ENCODE measurements around the gene NASP.
"Not testable (repeated sequence)": the region's sequence is repeated elsewhere in the genome, so short reads cannot be mapped to it uniquely, and the experiment has no call there.

The NASP gene

GRCh38 chr1:45569571-45569961 is 14.3 kb upstream of the NASP start:
- DNase-seq (ENCODE audit: low spot score): no peak
- FAIRE-seq: no peak

- FAIRE-seq (peak; percentile 30), DNase-seq (ENCODE audit: low spot score) (peak; percentile 68)
Measured at GRCh38 chr1:45569962-45570581, 13.8 kb upstream of the NASP start.

GRCh38 chr1:45570631-45571030 is 13.2 kb upstream of the NASP start:
- DNase-seq (ENCODE audit: low spot score): no peak
- FAIRE-seq: no peak

- DNase-seq (ENCODE audit: low spot score) (no peak), FAIRE-seq (no peak)
Measured at GRCh38 chr1:45573231-45573804, 10.5 kb upstream of the NASP start.

- FAIRE-seq (no peak), DNase-seq (ENCODE audit: low spot score) (no peak)
Measured at GRCh38 chr1:45574105-45574626, 9.7 kb upstream of the NASP start.

- FAIRE-seq (peak; percentile 90), DNase-seq (ENCODE audit: low spot score) (peak; percentile 94)
Measured at GRCh38 chr1:45583264-45583665, 576 bp upstream of the NASP start.

GRCh38 chr1:45584351-45585109 is 689 bp downstream of the NASP start:
- DNase-seq (ENCODE audit: low spot score) (peak; percentile 66), FAIRE-seq (no peak)

- DNase-seq (ENCODE audit: low spot score): no peak
- no peak for FAIRE-seq
Measured at GRCh38 chr1:45585110-45585426, 1.2 kb downstream of the NASP start.

DNA sequence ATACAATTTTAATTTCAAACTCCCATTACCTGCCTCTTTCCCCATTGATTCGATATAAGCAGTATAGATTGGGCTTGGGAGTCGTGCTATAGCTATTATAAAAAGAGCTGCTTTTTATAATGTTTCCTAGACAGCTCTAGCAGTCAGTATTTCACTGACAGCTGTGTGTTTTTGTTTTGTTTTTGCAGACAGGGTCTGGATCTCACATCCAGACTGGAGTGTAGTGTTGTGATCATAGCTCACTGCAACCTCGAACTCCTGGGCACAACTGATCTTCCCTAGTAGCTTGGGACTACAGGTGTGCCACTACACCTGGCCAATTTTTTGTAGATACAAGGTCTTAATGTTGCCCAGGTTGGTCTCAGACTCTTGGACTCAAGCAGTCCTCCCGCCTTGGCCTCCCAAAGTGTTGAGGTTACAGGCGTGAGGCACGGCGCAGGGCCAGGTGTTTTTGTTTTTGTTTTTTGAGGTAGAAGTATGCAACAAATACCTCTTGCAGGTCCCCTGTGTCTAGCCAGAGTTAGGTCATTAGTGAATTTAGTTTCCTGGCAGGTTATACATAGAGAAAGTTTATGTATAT is 1.7 kb downstream of the NASP start:
- no peak for FAIRE-seq

DNA sequence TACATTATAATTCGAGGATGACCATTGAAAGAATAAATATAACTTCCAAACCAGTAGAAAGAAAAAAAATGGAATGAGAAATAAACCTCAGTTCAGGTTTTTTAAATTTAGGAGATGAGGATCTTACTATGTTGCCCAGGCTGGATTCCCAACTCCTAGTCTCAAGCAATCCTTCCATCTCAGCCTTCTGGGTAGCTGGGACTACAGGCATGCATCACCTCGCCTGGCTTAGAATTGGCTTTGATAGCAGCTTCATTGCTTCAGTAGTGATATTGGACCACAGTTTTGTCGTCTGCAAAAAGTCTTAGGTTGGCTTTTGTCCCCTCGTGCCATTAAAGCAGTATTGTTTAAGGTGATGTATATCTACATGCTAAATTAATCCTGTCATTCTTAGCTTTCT is 2.9 kb downstream of the NASP start:
- DNase-seq (ENCODE audit: low spot score) (no peak), FAIRE-seq (no peak)

More for the DNA sequence above, 1.7 kb downstream of the NASP start:
- no peak for DNase-seq (ENCODE audit: low spot score)

- DNase-seq (ENCODE audit: low spot score) (peak; percentile 29), FAIRE-seq (peak; percentile 40)
Measured at GRCh38 chr1:45589861-45590260, 6.0 kb downstream of the NASP start.

DNA sequence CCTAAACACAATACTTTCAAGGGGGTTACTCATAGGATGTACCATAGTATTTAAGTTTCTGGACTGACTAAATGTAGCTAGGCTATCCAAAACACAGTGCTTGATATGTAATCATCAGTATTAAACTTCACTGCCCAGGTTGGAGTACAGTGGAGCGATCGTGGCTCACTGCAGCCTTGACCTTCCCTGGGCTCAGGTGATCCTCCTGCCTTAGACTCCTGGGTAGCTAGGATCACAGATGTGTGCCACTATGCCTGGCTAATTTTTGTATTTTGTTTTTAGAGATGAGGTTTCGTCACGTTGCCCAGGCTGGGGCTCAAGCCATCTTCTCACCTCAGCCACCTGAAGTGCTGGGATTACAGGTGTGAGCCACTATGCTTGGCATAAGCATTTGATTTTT is 10.6 kb downstream of the NASP start:
- DNase-seq (ENCODE audit: low spot score): no peak
- FAIRE-seq: no peak

GRCh38 chr1:45596765-45597164 is 12.9 kb downstream of the NASP start:
- DNase-seq (ENCODE audit: low spot score); FAIRE-seq: not testable (repeated sequence)

GRCh38 chr1:45604239-45604638 is 20.4 kb downstream of the NASP start:
- DNase-seq (ENCODE audit: low spot score): no peak
- no peak for FAIRE-seq

DNA sequence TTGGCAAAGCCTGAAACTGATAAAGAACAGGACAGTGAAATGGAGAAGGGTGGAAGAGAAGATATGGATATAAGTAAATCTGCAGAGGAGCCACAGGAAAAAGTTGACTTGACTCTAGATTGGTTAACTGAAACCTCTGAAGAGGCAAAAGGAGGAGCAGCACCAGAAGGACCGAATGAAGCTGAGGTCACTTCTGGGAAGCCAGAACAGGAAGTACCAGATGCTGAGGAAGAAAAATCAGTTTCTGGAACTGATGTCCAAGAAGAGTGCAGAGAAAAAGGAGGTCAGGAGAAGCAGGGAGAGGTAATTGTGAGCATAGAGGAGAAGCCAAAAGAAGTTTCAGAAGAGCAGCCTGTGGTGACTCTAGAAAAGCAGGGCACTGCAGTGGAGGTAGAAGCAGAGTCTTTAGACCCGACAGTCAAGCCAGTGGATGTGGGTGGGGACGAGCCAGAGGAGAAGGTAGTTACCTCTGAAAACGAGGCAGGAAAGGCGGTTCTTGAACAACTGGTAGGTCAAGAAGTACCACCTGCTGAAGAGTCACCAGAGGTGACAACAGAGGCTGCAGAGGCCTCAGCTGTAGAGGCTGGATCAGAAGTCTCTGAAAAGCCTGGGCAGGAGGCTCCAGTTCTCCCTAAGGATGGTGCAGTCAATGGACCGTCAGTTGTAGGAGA is 23.7 kb downstream of the NASP start:
- FAIRE-seq: no peak
- DNase-seq (ENCODE audit: low spot score): no peak

GRCh38 chr1:45608175-45609156 is 24.6 kb downstream of the NASP start:
- no peak for DNase-seq (ENCODE audit: low spot score)
- FAIRE-seq: no peak

- DNase-seq (ENCODE audit: low spot score): no peak
- FAIRE-seq: no peak
Measured at GRCh38 chr1:45610589-45611226, 26.9 kb downstream of the NASP start.

DNA sequence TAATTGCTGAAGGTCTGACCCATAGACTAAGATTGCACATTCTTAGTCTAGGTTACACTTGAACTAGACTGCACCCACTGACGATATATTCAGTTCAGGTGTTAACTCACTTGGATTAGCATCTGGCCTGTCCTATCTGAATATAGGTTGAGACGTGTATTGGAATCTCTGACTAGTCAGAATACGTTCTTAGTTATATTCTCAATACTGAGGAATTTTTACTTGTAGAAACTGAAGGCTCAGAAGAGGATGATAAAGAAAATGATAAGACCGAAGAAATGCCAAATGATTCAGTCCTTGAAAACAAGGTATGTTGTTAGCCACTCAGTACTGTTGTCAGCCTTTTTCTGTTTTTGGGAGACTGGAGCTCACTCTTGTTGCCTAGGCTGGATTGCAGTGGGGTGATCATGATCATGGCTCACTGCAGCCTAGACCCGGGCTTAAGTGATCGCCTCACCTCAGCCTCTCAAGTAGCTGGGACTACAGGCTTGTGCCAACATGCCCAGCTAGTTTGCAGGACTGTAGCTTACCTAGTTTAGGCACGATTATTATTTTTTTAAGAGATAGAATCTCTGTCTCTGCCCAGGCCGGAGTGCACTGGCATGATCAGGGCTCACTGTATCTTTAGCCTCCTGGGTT is 29.2 kb downstream of the NASP start:
- FAIRE-seq (no peak), DNase-seq (ENCODE audit: low spot score) (no peak)

DNA sequence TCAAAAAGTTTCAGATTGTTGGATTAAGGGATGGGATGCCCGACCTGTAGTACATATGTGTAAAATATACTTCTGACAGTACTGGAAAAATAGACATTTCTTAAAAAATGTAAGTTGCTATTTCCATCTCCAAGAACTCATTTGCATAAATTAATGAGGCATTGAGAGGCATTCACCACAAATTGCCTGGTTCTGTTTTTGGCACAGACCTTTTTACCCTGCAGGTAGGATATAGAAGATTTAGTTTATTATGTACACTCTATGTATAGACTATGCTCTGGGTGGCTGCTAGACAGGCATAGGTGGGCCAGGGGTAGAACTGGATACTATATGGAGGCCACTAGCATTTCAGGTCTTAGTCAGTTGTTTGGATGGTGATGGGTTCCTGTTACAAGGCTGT is 32.0 kb downstream of the NASP start:
- DNase-seq (ENCODE audit: low spot score) (no peak), FAIRE-seq (no peak)

- no peak for FAIRE-seq
- DNase-seq (ENCODE audit: low spot score): no peak
Measured at GRCh38 chr1:45617618-45618017, 33.8 kb downstream of the NASP start.

Measured in RCC 7860 (cell line).